ENCODE results near the gene ST7L. TPM values are rescaled to one million over a fixed set of nuclear protein-coding genes. Genes with fewer than 3 reads are reported as not detected.

The ST7L gene
- total RNA-seq, 1 donor from 2014 or later, result 16.7 TPM

- intact Hi-C loops (cut with DNase I), result no loop called here
- H3K27ac ChIP-seq, result no peak overlapping the region
- H3K36me3 ChIP-seq, result no peaks in the 10 kb centered on the region
- no peaks in the 10 kb centered on the region for H3K9me3 ChIP-seq
- H3K4me1 ChIP-seq, result peaks cover 41% of the 10 kb centered on the region
- no peak for TF ChIP-seq CTCF (IDR thresholded peaks at IDR 0.05)
- no peak for TF ChIP-seq POLR2AphosphoS5 (IDR thresholded peaks at IDR 0.05; ENCODE audit: insufficient read depth in 1 of 2, low read depth in 1 of 2)
- no peak for TF ChIP-seq POLR2A (IDR thresholded peaks at IDR 0.05)
- no peaks in the 10 kb centered on the region for H3K27me3 ChIP-seq
- DNase-seq (ENCODE audit: extremely low spot score in 2 of 2), result no peak
- no peak overlapping the region for H3K4me3 ChIP-seq
These were observed 112.6 kb downstream of the ST7L start for GRCh38 chr1:112506306-112506705.

GRCh38 chr1:112505878-112506277 is 113.1 kb downstream of the ST7L start:
- intact Hi-C loops (cut with DNase I), result no loop called here
- H3K27me3 ChIP-seq, result no peaks in the 10 kb centered on the region
- H3K27ac ChIP-seq, result no peak overlapping the region
- no peak for DNase-seq (ENCODE audit: extremely low spot score in 2 of 2)
- no peaks in the 10 kb centered on the region for H3K36me3 ChIP-seq
- TF ChIP-seq CTCF (IDR thresholded peaks at IDR 0.05) (no peak), POLR2AphosphoS5 (IDR thresholded peaks at IDR 0.05; ENCODE audit: insufficient read depth in 1 of 2, low read depth in 1 of 2) (no peak), POLR2A (IDR thresholded peaks at IDR 0.05) (no peak)
- no peak overlapping the region for H3K4me3 ChIP-seq
- H3K9me3 ChIP-seq, result no peaks in the 10 kb centered on the region
- peaks cover 41% of the 10 kb centered on the region for H3K4me1 ChIP-seq

GRCh38 chr1:112505400-112505785 is 113.5 kb downstream of the ST7L start:
- no peak overlapping the region for H3K4me3 ChIP-seq
- no peaks in the 10 kb centered on the region for H3K27me3 ChIP-seq
- intact Hi-C loops (cut with DNase I), result no loop called here
- H3K4me1 ChIP-seq, result peaks cover 41% of the 10 kb centered on the region
- peak overlapping the region; percentile 73 for H3K27ac ChIP-seq
- no peak for DNase-seq (ENCODE audit: extremely low spot score in 2 of 2)
- H3K36me3 ChIP-seq, result no peaks in the 10 kb centered on the region
- TF ChIP-seq POLR2AphosphoS5 (IDR thresholded peaks at IDR 0.05; ENCODE audit: insufficient read depth in 1 of 2, low read depth in 1 of 2) (no peak), CTCF (IDR thresholded peaks at IDR 0.05) (no peak), POLR2A (IDR thresholded peaks at IDR 0.05) (no peak)
- no peaks in the 10 kb centered on the region for H3K9me3 ChIP-seq

- TF ChIP-seq POLR2A (IDR thresholded peaks at IDR 0.05) (no peak), POLR2AphosphoS5 (IDR thresholded peaks at IDR 0.05; ENCODE audit: insufficient read depth in 1 of 2, low read depth in 1 of 2) (no peak), CTCF (IDR thresholded peaks at IDR 0.05) (no peak)
- intact Hi-C loops (cut with DNase I), result no loop called here
- no peaks in the 10 kb centered on the region for H3K27me3 ChIP-seq
- DNase-seq (ENCODE audit: extremely low spot score in 2 of 2), result no peak
- H3K4me1 ChIP-seq, result peaks cover 41% of the 10 kb centered on the region
- H3K9me3 ChIP-seq, result no peaks in the 10 kb centered on the region
- peak overlapping the region; percentile 73 for H3K27ac ChIP-seq
- H3K36me3 ChIP-seq, result no peaks in the 10 kb centered on the region
- H3K4me3 ChIP-seq, result no peak overlapping the region
These were observed 114.1 kb downstream of the ST7L start for GRCh38 chr1:112504661-112505399.

- H3K4me3 ChIP-seq, result no peak overlapping the region
- peak overlapping the region; percentile 75 for H3K27ac ChIP-seq
- no peak for TF ChIP-seq CTCF (IDR thresholded peaks at IDR 0.05)
- TF ChIP-seq POLR2A (IDR thresholded peaks at IDR 0.05), result no peak
- TF ChIP-seq POLR2AphosphoS5 (IDR thresholded peaks at IDR 0.05; ENCODE audit: insufficient read depth in 1 of 2, low read depth in 1 of 2), result no peak
- no peaks in the 10 kb centered on the region for H3K36me3 ChIP-seq
- no peaks in the 10 kb centered on the region for H3K27me3 ChIP-seq
- H3K4me1 ChIP-seq, result peaks cover 41% of the 10 kb centered on the region
- DNase-seq (ENCODE audit: extremely low spot score in 2 of 2), result no peak
- no peaks in the 10 kb centered on the region for H3K9me3 ChIP-seq
- intact Hi-C loops (cut with DNase I), result no loop called here
These were observed 114.8 kb downstream of the ST7L start for GRCh38 chr1:112504001-112504660.
